Measurements from ENCODE around the gene KLHL4. TPM values are rescaled to one million over a fixed set of nuclear protein-coding genes. Genes with fewer than 3 reads are reported as not detected.
A peak's percentile ranks its signal among the peaks of the same experiment; 100 is the strongest.
"Not testable (repeated sequence)": the region's sequence is repeated elsewhere in the genome, so short reads cannot be mapped to it uniquely, and the experiment has no call there.

KLHL4 gene
- total and polyA plus RNA-seq, 9 of the 15 experiments (the other 6 are each of a cell fraction or from before 2014, with no cell fraction given) = 0.04 to 0.16 (median 0.06) TPM; not detected in 1

DNA sequence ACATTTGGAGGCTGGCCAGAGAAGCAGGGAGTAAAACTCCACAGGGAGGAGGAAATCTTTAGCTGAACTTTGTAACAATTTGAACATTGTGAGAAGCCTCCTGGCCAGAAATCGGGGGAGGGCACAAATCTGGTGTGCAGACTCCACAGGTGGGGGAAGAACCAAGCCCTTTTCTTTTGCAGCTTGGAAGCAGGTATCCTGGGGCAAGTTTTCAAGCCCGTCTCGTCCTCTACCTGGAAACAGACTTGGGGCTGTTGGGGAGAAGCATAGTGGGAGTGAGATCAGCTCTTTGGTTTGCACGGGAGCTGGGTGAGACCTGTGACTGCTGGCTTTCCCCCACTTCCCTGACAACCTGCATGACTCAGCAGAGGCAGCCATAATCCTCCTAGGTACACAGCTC, 123.8 kb downstream of the KLHL4 start:
- ATAC-seq; H3K27ac ChIP-seq (ENCODE audit: extremely low read depth, low read depth, low read length); in situ Hi-C loops (cut with MboI); BruUV-seq (replicated peaks); H2AFZ ChIP-seq (ENCODE audit: low read depth, low read length); H3K4me1 ChIP-seq (replicated peaks in 1 of 2; ENCODE audit: control insufficient read depth in 2 of 2, insufficient read depth in 2 of 2, low read length in 2 of 2); intact Hi-C loops (cut with micrococcal nuclease); H3K4me2 ChIP-seq (ENCODE audit: insufficient read depth, low read length); H4K20me1 ChIP-seq (replicated peaks; ENCODE audit: control insufficient read depth, insufficient read depth, low read length); DNase-seq (ENCODE audit: extremely low read depth in 1 of 4, low spot score in 3 of 4); H3K9ac ChIP-seq (ENCODE audit: insufficient read depth in 1 of 2, low read depth in 2 of 2, low read length in 2 of 2); FAIRE-seq; H3K27me3 ChIP-seq (ENCODE audit: control insufficient read depth in 2 of 2, insufficient read depth in 2 of 2, low read length in 2 of 2); H3K79me2 ChIP-seq (ENCODE audit: control insufficient read depth, insufficient read depth, low read length); H3K9me1 ChIP-seq (ENCODE audit: control insufficient read depth, insufficient read depth, low read length); H3K9me3 ChIP-seq (replicated peaks; ENCODE audit: control insufficient read depth, insufficient read depth, low read depth, low read length); H3K4me3 ChIP-seq; H3K36me3 ChIP-seq (ENCODE audit: control insufficient read depth, insufficient read depth, low read length); CTCF ChIA-PET (ENCODE audit: low intra/inter-chr PET ratio): not testable (repeated sequence)
- POLR2A ChIA-PET = interaction anchor here (0.6 kb wide), 1 partner anchor 77 kb away, joined by 3 read pairs; no protein-coding TSS in a partner anchor
- TF ChIP-seq ZFP36 (IDR thresholded peaks at IDR 0.05; ENCODE audit: low read depth, low read length, partially characterized antibody) = peak; percentile 72
- WGBS (ENCODE audit: insufficient coverage, low coverage, missing lambda C conversion rate) = 0% methylated on average over 2 of the region's 4 CpGs

DNA sequence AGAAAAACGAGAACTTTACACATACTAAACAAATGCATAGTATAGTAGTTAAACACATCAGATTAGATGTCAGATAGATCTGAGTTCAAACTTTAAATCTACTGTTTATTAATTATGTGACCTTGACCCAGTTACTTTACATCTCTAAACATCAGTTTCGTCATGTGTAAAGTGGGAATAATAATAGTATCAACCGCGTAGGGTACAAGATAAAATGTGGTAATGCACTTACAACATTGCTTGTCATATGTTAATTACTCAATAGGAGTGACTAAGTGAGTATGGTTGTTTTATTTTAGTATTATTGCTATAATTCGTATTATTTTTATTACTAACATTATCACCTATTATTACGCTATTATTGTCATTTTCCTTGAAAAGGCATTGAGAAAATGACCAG, 144.2 kb downstream of the KLHL4 start:
- ChIA-PET POLR2A (no interaction called here), CTCF (ENCODE audit: low intra/inter-chr PET ratio) (interaction anchor here (2.6 kb wide), 1 partner anchor 323 kb away, joined by 11 read pairs; no protein-coding TSS in a partner anchor)
- H3K4me1 ChIP-seq (replicated peaks in 1 of 2; ENCODE audit: control insufficient read depth in 2 of 2, insufficient read depth in 2 of 2, low read length in 2 of 2) = no peaks in the 10 kb centered on the region
- TF ChIP-seq ZNF175 (CRISPR knock-in tag; IDR thresholded peaks at IDR 0.05; ENCODE audit: low read depth) (no peak), ZNF212 (CRISPR knock-in tag; IDR thresholded peaks at IDR 0.05) (no peak)
- TF ChIP-seq, protein P1, sequence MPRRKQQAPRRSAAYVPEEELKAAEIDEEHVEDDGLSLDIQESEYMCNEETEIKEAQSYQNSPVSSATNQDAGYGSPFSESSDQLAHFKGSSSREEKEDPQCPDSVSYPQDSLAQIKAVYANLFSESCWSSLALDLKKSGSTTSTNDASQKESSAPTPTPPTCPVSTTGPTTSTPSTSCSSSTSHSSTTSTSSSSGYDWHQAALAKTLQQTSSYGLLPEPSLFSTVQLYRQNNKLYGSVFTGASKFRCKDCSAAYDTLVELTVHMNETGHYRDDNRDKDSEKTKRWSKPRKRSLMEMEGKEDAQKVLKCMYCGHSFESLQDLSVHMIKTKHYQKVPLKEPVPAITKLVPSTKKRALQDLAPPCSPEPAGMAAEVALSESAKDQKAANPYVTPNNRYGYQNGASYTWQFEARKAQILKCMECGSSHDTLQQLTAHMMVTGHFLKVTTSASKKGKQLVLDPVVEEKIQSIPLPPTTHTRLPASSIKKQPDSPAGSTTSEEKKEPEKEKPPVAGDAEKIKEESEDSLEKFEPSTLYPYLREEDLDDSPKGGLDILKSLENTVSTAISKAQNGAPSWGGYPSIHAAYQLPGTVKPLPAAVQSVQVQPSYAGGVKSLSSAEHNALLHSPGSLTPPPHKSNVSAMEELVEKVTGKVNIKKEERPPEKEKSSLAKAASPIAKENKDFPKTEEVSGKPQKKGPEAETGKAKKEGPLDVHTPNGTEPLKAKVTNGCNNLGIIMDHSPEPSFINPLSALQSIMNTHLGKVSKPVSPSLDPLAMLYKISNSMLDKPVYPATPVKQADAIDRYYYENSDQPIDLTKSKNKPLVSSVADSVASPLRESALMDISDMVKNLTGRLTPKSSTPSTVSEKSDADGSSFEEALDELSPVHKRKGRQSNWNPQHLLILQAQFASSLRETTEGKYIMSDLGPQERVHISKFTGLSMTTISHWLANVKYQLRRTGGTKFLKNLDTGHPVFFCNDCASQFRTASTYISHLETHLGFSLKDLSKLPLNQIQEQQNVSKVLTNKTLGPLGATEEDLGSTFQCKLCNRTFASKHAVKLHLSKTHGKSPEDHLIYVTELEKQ (CRISPR knock-in tag; IDR thresholded peaks at IDR 0.05) = no peak
- TF ChIP-seq, protein P2, sequence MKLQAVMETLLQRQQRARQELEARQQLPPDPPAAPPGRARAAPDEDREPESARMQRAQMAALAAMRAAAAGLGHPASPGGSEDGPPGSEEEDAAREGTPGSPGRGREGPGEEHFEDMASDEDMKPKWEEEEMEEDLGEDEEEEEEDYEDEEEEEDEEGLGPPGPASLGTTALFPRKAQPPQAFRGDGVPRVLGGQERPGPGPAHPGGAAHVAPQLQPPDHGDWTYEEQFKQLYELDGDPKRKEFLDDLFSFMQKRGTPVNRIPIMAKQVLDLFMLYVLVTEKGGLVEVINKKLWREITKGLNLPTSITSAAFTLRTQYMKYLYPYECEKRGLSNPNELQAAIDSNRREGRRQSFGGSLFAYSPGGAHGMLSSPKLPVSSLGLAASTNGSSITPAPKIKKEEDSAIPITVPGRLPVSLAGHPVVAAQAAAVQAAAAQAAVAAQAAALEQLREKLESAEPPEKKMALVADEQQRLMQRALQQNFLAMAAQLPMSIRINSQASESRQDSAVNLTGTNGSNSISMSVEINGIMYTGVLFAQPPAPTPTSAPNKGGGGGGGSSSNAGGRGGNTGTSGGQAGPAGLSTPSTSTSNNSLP (IDR thresholded peaks at IDR 0.05; ENCODE audit: borderline replicate concordance, low read depth, low read length) = no peak
- no peak for ATAC-seq
- H3K36me3 ChIP-seq (ENCODE audit: control insufficient read depth, insufficient read depth, low read length) = no peaks in the 10 kb centered on the region
- H3K9me1 ChIP-seq (ENCODE audit: control insufficient read depth, insufficient read depth, low read length) = no peaks in the 10 kb centered on the region
- no peaks in the 10 kb centered on the region for H3K27me3 ChIP-seq (ENCODE audit: control insufficient read depth in 2 of 2, insufficient read depth in 2 of 2, low read length in 2 of 2)
- BruUV-seq (replicated peaks) = no TSS peak
- FAIRE-seq = no peak
- intact Hi-C loops (cut with micrococcal nuclease) (no loop called here), in situ Hi-C loops (cut with MboI) (loop anchor here (10.0 kb wide), 1 partner anchor 77 kb away; no protein-coding TSS in a partner anchor)
- no peak overlapping the region for H3K27ac ChIP-seq (ENCODE audit: extremely low read depth, low read depth, low read length)
- no peak overlapping the region for H3K4me2 ChIP-seq (ENCODE audit: insufficient read depth, low read length)
- WGBS (ENCODE audit: insufficient coverage, low coverage, missing lambda C conversion rate) = 23% methylated on average over 6 of the region's 6 CpGs
- H3K9ac ChIP-seq (ENCODE audit: insufficient read depth in 1 of 2, low read depth in 2 of 2, low read length in 2 of 2) = no peak overlapping the region
- H4K20me1 ChIP-seq (replicated peaks; ENCODE audit: control insufficient read depth, insufficient read depth, low read length) = no peaks in the 10 kb centered on the region
- no peaks in the 10 kb centered on the region for H3K79me2 ChIP-seq (ENCODE audit: control insufficient read depth, insufficient read depth, low read length)
- no peak overlapping the region for H3K4me3 ChIP-seq
- no peak for DNase-seq (ENCODE audit: extremely low read depth in 1 of 4, low spot score in 3 of 4)
- H2AFZ ChIP-seq (ENCODE audit: low read depth, low read length) = no peak overlapping the region
- H3K9me3 ChIP-seq (replicated peaks; ENCODE audit: control insufficient read depth, insufficient read depth, low read depth, low read length) = no peaks in the 10 kb centered on the region

All from K562 (cell line).